Loucy (cell line): Measurements from ENCODE around the gene SPHK2.
A peak's percentile ranks its signal among the peaks of the same experiment; 100 is the strongest.

Experiments
- H2AFZ ChIP-seq: fragments of 200-600 bp; sonication (generic); 2 replicates; pipeline ENCODE4 v1.6.0; 2016; ENCODE audit warnings: antibody characterized with exemption, mild to moderate bottlenecking, low read length, moderate library complexity
- H3F3A ChIP-seq: fragments of 200-600 bp; 2 replicates; pipeline ENCODE4 v1.6.0; 2016; ENCODE audit warnings: antibody characterized with exemption, low read depth, mild to moderate bottlenecking
- H3K27me3 ChIP-seq: fragments of 200-600 bp; sonication (generic); 2 replicates; pipeline ENCODE4 v1.6.1; 2014; ENCODE audit warnings: low read length, mild to moderate bottlenecking; ENCODE audit not compliant: insufficient read depth, poor library complexity, severe bottlenecking
- H3K36me3 ChIP-seq: fragments of 200-600 bp; sonication (generic); 2 replicates; pipeline ENCODE4 v1.6.1; 2016; ENCODE audit warnings: low read length; ENCODE audit not compliant: insufficient read depth
- H3K4me1 ChIP-seq: fragments of 200-600 bp; sonication (generic); 2 replicates; pipeline ENCODE4 v1.5.1; 2014; ENCODE audit warnings: low read length, mild to moderate bottlenecking; ENCODE audit not compliant: insufficient read depth, poor library complexity, severe bottlenecking
- H3K4me2 ChIP-seq: fragments of 200-600 bp; sonication (generic); 2 replicates; pipeline ENCODE4 v1.6.0; 2014; ENCODE audit warnings: antibody characterized with exemption, low read length, low read depth, mild to moderate bottlenecking; ENCODE audit not compliant: poor library complexity, severe bottlenecking
- H3K4me3 ChIP-seq: fragments of 200-600 bp; sonication (generic); 2 replicates; pipeline ENCODE4 v1.5.1; 2014; ENCODE audit warnings: low read length, mild to moderate bottlenecking, mixed read lengths; ENCODE audit not compliant: poor library complexity, severe bottlenecking
- H3K79me2 ChIP-seq: fragments of 200-600 bp; sonication (generic); 2 replicates; pipeline ENCODE4 v1.6.1; 2014; ENCODE audit warnings: low read length; ENCODE audit not compliant: insufficient read depth
- H3K9ac ChIP-seq: fragments of 200-600 bp; sonication (generic); 2 replicates; pipeline ENCODE4 v1.6.0; 2014; ENCODE audit warnings: mild to moderate bottlenecking, low read depth, low read length, moderate library complexity; ENCODE audit not compliant: poor library complexity, severe bottlenecking
- H3K9me2 ChIP-seq: fragments of 200-600 bp; sonication (generic); replicated peaks from 2 replicates; pipeline ENCODE4 v1.6.1; 2016; ENCODE audit warnings: low read depth, low read length, mixed read lengths
- H3K9me3 ChIP-seq: fragments of 200-600 bp; sonication (generic); 2 replicates; pipeline ENCODE4 v1.6.1; 2014; ENCODE audit warnings: mild to moderate bottlenecking, antibody characterized with exemption, low read length, low read depth; ENCODE audit not compliant: insufficient read depth
- H4K20me1 ChIP-seq: fragments of 200-600 bp; sonication (generic); 2 replicates; pipeline ENCODE4 v1.6.0; 2014; ENCODE audit warnings: antibody characterized with exemption, low read length, mild to moderate bottlenecking; ENCODE audit not compliant: insufficient read depth, poor library complexity, severe bottlenecking
- CTCF ChIP-seq: fragments of 200-600 bp; sonication (generic); conservative IDR thresholded peaks from 2 replicates; pipeline ENCODE4 v1.5.1; 2014; ENCODE audit warnings: mild to moderate bottlenecking, antibody characterized with exemption, low read length
- EZH2phosphoT487 ChIP-seq: fragments of 200-600 bp; IDR thresholded peaks from 2 replicates; pipeline ENCODE4 v1.6.1; 2018; ENCODE audit warnings: antibody characterized with exemption, mild to moderate bottlenecking, moderate library complexity, borderline replicate concordance

The SPHK2 gene

DNA sequence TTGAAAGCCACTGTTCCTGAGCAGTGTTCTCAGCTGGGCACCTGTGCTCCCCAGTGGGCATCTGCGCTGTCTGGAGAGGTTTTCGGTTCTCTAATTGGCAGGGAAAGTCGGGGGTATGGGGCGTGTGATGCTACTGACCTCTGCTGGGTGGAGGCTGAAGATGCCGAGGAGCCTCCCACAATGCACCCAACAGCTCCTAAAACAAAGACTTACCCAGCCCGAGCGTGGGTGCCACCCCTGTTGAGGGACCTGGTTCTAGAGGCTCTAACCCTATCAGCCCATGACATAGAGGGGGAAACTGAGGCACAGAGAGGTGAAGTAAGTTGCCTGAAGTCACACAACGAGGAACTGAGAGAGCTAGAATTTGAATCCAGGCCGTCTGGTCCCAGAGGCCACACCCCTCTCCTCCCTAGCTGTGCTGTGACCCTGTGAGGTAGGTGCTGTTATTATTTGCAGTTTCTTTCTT lies 10.5 kb upstream of the SPHK2 start:
- no peaks in the 10 kb centered on the region for H3K27me3 ChIP-seq
- H4K20me1 ChIP-seq, result no peaks in the 10 kb centered on the region
- H3K9ac ChIP-seq, result no peak overlapping the region
- no peak overlapping the region for H2AFZ ChIP-seq
- no peaks in the 10 kb centered on the region for H3F3A ChIP-seq
- H3K4me1 ChIP-seq, result no peaks in the 10 kb centered on the region
- H3K9me2 ChIP-seq, result no peaks in the 10 kb centered on the region
- TF ChIP-seq EZH2phosphoT487 (no peak), CTCF (peak; percentile 48)
- H3K36me3 ChIP-seq, result no peaks in the 10 kb centered on the region; the same call in 1 of the 2 replicates
- no peaks in the 10 kb centered on the region for H3K9me3 ChIP-seq
- no peaks in the 10 kb centered on the region for H3K79me2 ChIP-seq
- no peak overlapping the region for H3K4me3 ChIP-seq
- H3K4me2 ChIP-seq, result no peak overlapping the region

DNA sequence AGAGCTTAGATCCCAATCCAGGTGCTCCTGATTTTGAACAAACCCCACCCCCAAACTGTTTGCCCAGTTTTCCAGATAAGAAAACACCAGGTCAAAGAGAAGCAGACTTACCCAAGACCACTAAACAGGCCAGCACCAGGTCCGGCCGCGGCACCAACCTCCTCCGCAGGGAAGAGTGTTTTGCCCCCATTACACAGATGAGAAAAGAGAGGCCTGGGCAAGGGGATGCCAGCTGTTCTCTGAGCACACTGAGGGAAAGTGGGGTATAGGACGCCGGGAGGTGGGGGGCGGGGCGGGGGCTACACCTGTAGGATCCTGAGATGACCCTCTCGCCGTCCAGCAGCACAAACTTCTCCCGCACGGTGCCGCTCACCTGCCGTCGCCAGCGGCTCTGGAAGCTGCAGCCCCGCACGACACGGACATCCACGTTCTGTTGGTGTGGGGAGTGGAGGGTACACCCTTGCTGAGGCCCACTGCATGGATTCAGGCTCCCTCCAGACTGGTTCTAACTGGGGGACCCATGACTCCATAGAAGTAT lies 9.7 kb upstream of the SPHK2 start:
- H3K9me3 ChIP-seq, result no peaks in the 10 kb centered on the region
- H4K20me1 ChIP-seq, result peaks cover 3% of the 10 kb centered on the region
- H3F3A ChIP-seq, result no peaks in the 10 kb centered on the region
- H3K79me2 ChIP-seq, result no peaks in the 10 kb centered on the region
- no peaks in the 10 kb centered on the region for H3K27me3 ChIP-seq
- no peaks in the 10 kb centered on the region for H3K9me2 ChIP-seq
- H3K4me1 ChIP-seq, result no peaks in the 10 kb centered on the region
- H3K4me2 ChIP-seq, result no peak overlapping the region
- TF ChIP-seq CTCF, result no peak
- no peak for TF ChIP-seq EZH2phosphoT487
- H3K4me3 ChIP-seq, result no peak overlapping the region
- no peak overlapping the region for H3K9ac ChIP-seq
- H3K36me3 ChIP-seq, result peaks cover 2% of the 10 kb centered on the region; the same call in 1 of the 2 replicates
- H2AFZ ChIP-seq, result no peak overlapping the region

DNA sequence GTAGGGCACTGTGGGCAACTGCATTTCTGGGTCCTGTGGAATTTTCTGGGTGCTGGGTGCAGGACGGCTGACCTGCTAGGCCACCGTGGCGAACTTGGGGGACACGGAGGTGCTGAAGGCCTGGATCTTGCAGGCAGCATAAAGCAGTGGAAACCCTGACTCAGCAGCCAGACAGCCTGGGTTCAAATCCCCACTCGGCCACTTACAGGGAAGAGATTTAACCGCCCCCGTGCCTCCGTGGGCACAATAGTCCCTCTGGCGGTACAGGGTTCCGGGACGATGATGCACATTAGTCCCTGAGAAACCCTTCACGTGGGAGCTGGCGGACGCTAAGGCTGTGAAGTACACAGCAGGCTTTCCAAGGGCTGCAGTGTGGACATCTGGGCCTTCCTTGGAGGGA lies 7.4 kb upstream of the SPHK2 start:
- no peak overlapping the region for H3K4me2 ChIP-seq
- peaks cover 25% of the 10 kb centered on the region for H4K20me1 ChIP-seq
- no peak overlapping the region for H2AFZ ChIP-seq
- no peaks in the 10 kb centered on the region for H3F3A ChIP-seq
- H3K36me3 ChIP-seq, result peaks cover 24% of the 10 kb centered on the region; the same call in 1 of the 2 replicates
- H3K79me2 ChIP-seq, result peaks cover 21% of the 10 kb centered on the region
- H3K9me3 ChIP-seq, result no peaks in the 10 kb centered on the region
- no peaks in the 10 kb centered on the region for H3K9me2 ChIP-seq
- TF ChIP-seq CTCF, result no peak
- no peak for TF ChIP-seq EZH2phosphoT487
- no peak overlapping the region for H3K4me3 ChIP-seq
- peaks cover 5% of the 10 kb centered on the region for H3K4me1 ChIP-seq
- no peak overlapping the region for H3K9ac ChIP-seq
- no peaks in the 10 kb centered on the region for H3K27me3 ChIP-seq
